Measurements from ENCODE around the gene TNFAIP1.

The TNFAIP1 gene

DNA sequence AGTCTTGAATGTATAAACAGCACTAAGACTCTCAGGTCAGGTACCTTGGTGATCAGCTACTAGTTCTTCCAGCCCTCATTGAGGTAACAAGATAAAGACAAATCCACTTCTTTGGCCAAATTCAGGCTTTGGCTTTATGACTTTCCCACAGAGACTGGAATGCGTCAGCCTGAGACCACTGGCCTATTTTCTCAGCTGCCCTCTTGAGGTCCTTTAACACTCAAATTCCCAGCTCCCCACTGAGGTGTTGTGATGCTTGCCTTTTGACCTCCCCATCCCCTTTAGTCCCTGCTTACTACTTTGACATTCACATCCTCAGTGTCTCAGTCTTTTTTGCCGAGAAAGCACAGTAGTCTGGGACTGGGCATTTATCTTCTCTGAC, 10.6 kb downstream of the TNFAIP1 start:
- H2AFZ ChIP-seq (ENCODE audit: low read length, unreplicated experiment) = no peak overlapping the region
- peak overlapping the region; percentile 75 for H3K27ac ChIP-seq (ENCODE audit: low read depth, low read length)
- peaks cover 29% of the 10 kb centered on the region for H3K4me1 ChIP-seq (ENCODE audit: control insufficient read depth, insufficient read depth, low read length, unreplicated experiment)
- H3K36me3 ChIP-seq (ENCODE audit: insufficient read depth, low read length) = peaks cover 40% of the 10 kb centered on the region
- no peaks in the 10 kb centered on the region for H3K27me3 ChIP-seq (ENCODE audit: insufficient read depth, low read length)
- no peak overlapping the region for H3K4me3 ChIP-seq (ENCODE audit: low read depth, low read length)
- H3K79me2 ChIP-seq (ENCODE audit: control insufficient read depth, insufficient read depth, low read length, unreplicated experiment) = no peaks in the 10 kb centered on the region

DNA sequence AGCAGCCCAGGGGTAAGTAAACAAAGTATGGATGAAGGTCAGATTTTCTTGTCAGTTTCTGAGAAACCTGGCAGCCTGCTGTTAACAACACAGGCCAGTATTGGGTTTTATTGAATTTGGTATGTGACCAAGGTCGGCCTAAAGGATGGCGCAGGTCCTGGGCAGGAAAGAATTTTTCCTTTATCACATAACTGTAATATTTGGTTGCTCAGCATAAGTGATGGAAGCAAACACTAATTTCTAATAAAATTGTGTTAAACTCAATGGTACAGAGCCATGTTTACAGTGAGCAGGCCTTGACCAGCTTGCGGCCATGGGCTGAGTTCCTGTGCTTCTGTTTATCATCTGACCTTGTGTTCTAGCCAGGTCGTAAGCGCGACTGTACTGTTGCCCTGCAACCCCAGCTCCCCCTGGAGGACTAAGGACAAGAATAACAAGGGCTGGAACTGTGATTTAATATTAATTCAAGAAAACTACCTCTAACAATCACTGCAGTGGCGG, 11.2 kb downstream of the TNFAIP1 start:
- H3K4me1 ChIP-seq (ENCODE audit: control insufficient read depth, insufficient read depth, low read length, unreplicated experiment) = peaks cover 29% of the 10 kb centered on the region
- peaks cover 40% of the 10 kb centered on the region for H3K36me3 ChIP-seq (ENCODE audit: insufficient read depth, low read length)
- no peaks in the 10 kb centered on the region for H3K79me2 ChIP-seq (ENCODE audit: control insufficient read depth, insufficient read depth, low read length, unreplicated experiment)
- no peak overlapping the region; the same call in 1 of the 2 replicates for H3K4me3 ChIP-seq (ENCODE audit: low read depth, low read length)
- H3K27ac ChIP-seq (ENCODE audit: low read depth, low read length) = peak overlapping the region; percentile 75
- H2AFZ ChIP-seq (ENCODE audit: low read length, unreplicated experiment) = no peak overlapping the region
- no peaks in the 10 kb centered on the region for H3K27me3 ChIP-seq (ENCODE audit: insufficient read depth, low read length)

- Histone ChIP-seq H3K79me2 (ENCODE audit: control insufficient read depth, insufficient read depth, low read length, unreplicated experiment) (no peaks in the 10 kb centered on the region), H3K36me3 (ENCODE audit: insufficient read depth, low read length) (peaks cover 42% of the 10 kb centered on the region), H2AFZ (ENCODE audit: low read length, unreplicated experiment) (no peak overlapping the region), H3K4me1 (ENCODE audit: control insufficient read depth, insufficient read depth, low read length, unreplicated experiment) (peaks cover 29% of the 10 kb centered on the region), H3K27ac (ENCODE audit: low read depth, low read length) (peak overlapping the region; percentile 75), H3K27me3 (ENCODE audit: insufficient read depth, low read length) (no peaks in the 10 kb centered on the region), H3K4me3 (ENCODE audit: low read depth, low read length) (no peak overlapping the region; the same call in 1 of the 2 replicates)
Observed at GRCh38 chr17:28347261-28347891, 11.8 kb downstream of the TNFAIP1 start.

- Histone ChIP-seq H3K27me3 (ENCODE audit: insufficient read depth, low read length) (no peaks in the 10 kb centered on the region), H2AFZ (ENCODE audit: low read length, unreplicated experiment) (no peak overlapping the region), H3K79me2 (ENCODE audit: control insufficient read depth, insufficient read depth, low read length, unreplicated experiment) (no peaks in the 10 kb centered on the region), H3K36me3 (ENCODE audit: insufficient read depth, low read length) (peaks cover 44% of the 10 kb centered on the region), H3K4me3 (ENCODE audit: low read depth, low read length) (no peak overlapping the region), H3K4me1 (ENCODE audit: control insufficient read depth, insufficient read depth, low read length, unreplicated experiment) (peaks cover 29% of the 10 kb centered on the region), H3K27ac (ENCODE audit: low read depth, low read length) (no peak overlapping the region)
Observed at GRCh38 chr17:28348979-28349378, 13.4 kb downstream of the TNFAIP1 start.

- Histone ChIP-seq H3K36me3 (ENCODE audit: insufficient read depth, low read length) (peaks cover 41% of the 10 kb centered on the region), H3K27me3 (ENCODE audit: insufficient read depth, low read length) (no peaks in the 10 kb centered on the region), H2AFZ (ENCODE audit: low read length, unreplicated experiment) (no peak overlapping the region), H3K27ac (ENCODE audit: low read depth, low read length) (no peak overlapping the region), H3K4me1 (ENCODE audit: control insufficient read depth, insufficient read depth, low read length, unreplicated experiment) (peaks cover 29% of the 10 kb centered on the region), H3K4me3 (ENCODE audit: low read depth, low read length) (no peak overlapping the region), H3K79me2 (ENCODE audit: control insufficient read depth, insufficient read depth, low read length, unreplicated experiment) (no peaks in the 10 kb centered on the region)
Observed at GRCh38 chr17:28350271-28350670, 14.7 kb downstream of the TNFAIP1 start.

GRCh38 chr17:28357061-28357900, 21.7 kb downstream of the TNFAIP1 start, which contains the start of gene POLDIP2:
Gene POLDIP2, minus strand, starts transcription at chr17:28357527. Its CDS starts 79 bp downstream, at chr17:28357448.
- Histone ChIP-seq H2AFZ (ENCODE audit: low read length, unreplicated experiment) (peak within 1 kb of the TSS; percentile 88), H3K79me2 (ENCODE audit: control insufficient read depth, insufficient read depth, low read length, unreplicated experiment) (peaks cover 32% of the 10 kb centered on the region), H3K4me1 (ENCODE audit: control insufficient read depth, insufficient read depth, low read length, unreplicated experiment) (peaks cover 17% of the 10 kb centered on the region), H3K36me3 (ENCODE audit: insufficient read depth, low read length) (peaks cover 22% of the 10 kb centered on the region; the same call in 1 of the 2 replicates), H3K27me3 (ENCODE audit: insufficient read depth, low read length) (no peaks in the 10 kb centered on the region), H3K4me3 (ENCODE audit: low read depth, low read length) (peak within 1 kb of the TSS; percentile 93), H3K27ac (ENCODE audit: low read depth, low read length) (peak within 1 kb of the TSS; percentile 44; the same call in 1 of the 2 replicates)

- Histone ChIP-seq H3K4me3 (ENCODE audit: low read depth, low read length) (peak overlapping the region; percentile 93), H3K79me2 (ENCODE audit: control insufficient read depth, insufficient read depth, low read length, unreplicated experiment) (peaks cover 32% of the 10 kb centered on the region), H3K36me3 (ENCODE audit: insufficient read depth, low read length) (peaks cover 21% of the 10 kb centered on the region; the same call in 1 of the 2 replicates), H2AFZ (ENCODE audit: low read length, unreplicated experiment) (peak overlapping the region; percentile 88), H3K27me3 (ENCODE audit: insufficient read depth, low read length) (no peaks in the 10 kb centered on the region), H3K4me1 (ENCODE audit: control insufficient read depth, insufficient read depth, low read length, unreplicated experiment) (peaks cover 17% of the 10 kb centered on the region), H3K27ac (ENCODE audit: low read depth, low read length) (peak overlapping the region; percentile 29; the same call in 1 of the 2 replicates)
Observed at GRCh38 chr17:28357901-28358197, 22.3 kb downstream of the TNFAIP1 start.

DNA sequence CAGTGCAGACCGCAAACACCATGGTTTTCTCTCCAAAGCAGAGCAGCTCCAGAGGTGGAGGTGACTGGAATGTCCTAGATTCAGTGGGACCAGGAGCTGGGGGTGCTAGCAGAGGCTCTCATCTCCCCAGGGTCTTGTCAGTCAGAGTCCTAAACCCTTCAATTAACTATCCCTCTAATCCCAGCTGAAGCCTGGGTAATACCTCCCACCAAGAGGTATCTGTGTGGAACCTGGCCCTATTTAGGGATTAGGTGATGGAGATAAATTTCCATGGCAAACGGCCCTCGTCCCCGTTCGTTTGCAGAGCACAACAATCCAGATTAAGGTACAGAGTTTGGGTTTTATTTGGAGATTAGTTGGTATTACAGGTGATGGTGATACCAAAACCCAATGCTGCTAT, 27.6 kb downstream of the TNFAIP1 start:
- no peak overlapping the region for H3K27ac ChIP-seq (ENCODE audit: low read depth, low read length)
- no peaks in the 10 kb centered on the region for H3K27me3 ChIP-seq (ENCODE audit: insufficient read depth, low read length)
- peaks cover 9% of the 10 kb centered on the region for H3K79me2 ChIP-seq (ENCODE audit: control insufficient read depth, insufficient read depth, low read length, unreplicated experiment)
- H3K36me3 ChIP-seq (ENCODE audit: insufficient read depth, low read length) = 0 out of 2 replicates have a peak, but pooled peaks cover 3% of the 10 kb centered on the region
- H2AFZ ChIP-seq (ENCODE audit: low read length, unreplicated experiment) = no peak overlapping the region
- H3K4me1 ChIP-seq (ENCODE audit: control insufficient read depth, insufficient read depth, low read length, unreplicated experiment) = peaks cover 5% of the 10 kb centered on the region
- H3K4me3 ChIP-seq (ENCODE audit: low read depth, low read length) = no peak overlapping the region

DNA sequence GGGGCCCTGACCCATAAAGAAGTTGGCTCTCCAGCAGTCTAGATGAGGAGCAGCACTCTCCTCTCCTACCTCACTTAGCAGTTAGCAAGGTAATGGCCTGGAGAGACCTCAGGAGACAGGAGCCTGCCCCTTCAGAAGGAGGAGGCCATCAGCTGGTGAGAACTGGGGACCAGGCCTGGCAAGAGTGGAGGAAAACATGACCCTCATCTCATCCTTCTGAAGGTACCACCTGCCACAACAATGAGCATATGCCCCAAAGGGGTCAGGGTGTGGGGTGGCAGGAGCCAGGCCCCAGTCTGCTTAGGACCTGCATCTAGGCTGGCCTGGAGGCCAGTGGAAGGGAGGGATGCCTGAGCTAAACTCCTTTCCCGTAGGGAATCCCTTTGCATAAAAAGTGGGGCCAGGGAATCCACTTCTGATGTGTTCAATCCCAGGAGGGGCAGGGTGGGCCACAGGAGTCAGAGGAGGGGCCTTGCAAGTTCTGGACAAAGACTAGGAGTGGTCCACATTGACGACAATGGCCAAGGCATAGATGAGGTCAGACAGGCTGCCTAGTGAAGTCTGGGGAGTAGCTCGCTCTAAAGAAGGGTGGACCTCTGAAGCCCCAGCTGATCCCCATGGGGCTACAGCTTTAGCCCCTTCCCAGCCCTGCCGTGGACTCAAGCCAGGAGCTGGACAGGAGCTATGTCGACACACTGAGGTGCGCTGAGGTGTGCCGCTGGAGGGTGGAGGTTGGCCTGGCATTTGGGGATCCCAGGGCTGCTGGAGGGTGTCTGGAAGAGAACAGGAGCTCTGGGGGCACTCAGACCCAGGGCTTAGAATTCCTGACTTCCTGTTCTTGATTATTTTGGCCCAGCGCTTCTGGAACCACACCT, 28.5 kb downstream of the TNFAIP1 start:
- Histone ChIP-seq H3K36me3 (ENCODE audit: insufficient read depth, low read length) (0 out of 2 replicates have a peak, but pooled peaks cover 3% of the 10 kb centered on the region), H3K79me2 (ENCODE audit: control insufficient read depth, insufficient read depth, low read length, unreplicated experiment) (peaks cover under 1% of the 10 kb centered on the region), H2AFZ (ENCODE audit: low read length, unreplicated experiment) (no peak overlapping the region), H3K27me3 (ENCODE audit: insufficient read depth, low read length) (no peaks in the 10 kb centered on the region), H3K4me1 (ENCODE audit: control insufficient read depth, insufficient read depth, low read length, unreplicated experiment) (no peaks in the 10 kb centered on the region), H3K4me3 (ENCODE audit: low read depth, low read length) (no peak overlapping the region), H3K27ac (ENCODE audit: low read depth, low read length) (no peak overlapping the region)

GRCh38 chr17:28364665-28365363, 29.3 kb downstream of the TNFAIP1 start, which contains the start of gene SEBOX:
Gene SEBOX, minus strand, starts transcription at chr17:28365199. Its CDS starts 48 bp downstream, at chr17:28365151.
- Histone ChIP-seq H3K36me3 (ENCODE audit: insufficient read depth, low read length) (0 out of 2 replicates have a peak, but pooled peaks cover 3% of the 10 kb centered on the region), H2AFZ (ENCODE audit: low read length, unreplicated experiment) (no peak within 1 kb of the TSS)

More at GRCh38 chr17:28364665-28365363, 29.3 kb downstream of the TNFAIP1 start, which contains the start of gene SEBOX:
- Histone ChIP-seq H3K4me3 (ENCODE audit: low read depth, low read length) (no peak within 1 kb of the TSS), H3K79me2 (ENCODE audit: control insufficient read depth, insufficient read depth, low read length, unreplicated experiment) (no peaks in the 10 kb centered on the region), H3K4me1 (ENCODE audit: control insufficient read depth, insufficient read depth, low read length, unreplicated experiment) (peaks cover under 1% of the 10 kb centered on the region), H3K27ac (ENCODE audit: low read depth, low read length) (no peak within 1 kb of the TSS), H3K27me3 (ENCODE audit: insufficient read depth, low read length) (no peaks in the 10 kb centered on the region)

Data from ACC112 (cell line).